SK-N-SH treated with all-trans-retinoic acid at 6 μM for 48 hours (cell line): ENCODE results near the gene LMNA.
A peak's percentile ranks its signal among the peaks of the same experiment; 100 is the strongest.

Experiments
- ATAC-seq: fragments of 200-7000 bp; cut with Tn5 transposase; 3 replicates; pipeline ENCODE4 v1.9.1; 2020; ENCODE audit warnings: mild to moderate bottlenecking, moderate library complexity
- ARNTL ChIP-seq: fragments of 450-650 bp; formaldehyde crosslinking; IDR thresholded peaks from 2 replicates; pipeline ENCODE4 v1.5.0; 2020; ENCODE audit warnings: low read depth, mild to moderate bottlenecking, moderate library complexity, borderline replicate concordance
- BACH2 ChIP-seq: fragments of 250-450 bp; sonication (Bioruptor Pico); IDR thresholded peaks from 2 replicates; pipeline ENCODE4 v1.9.0; 2021; ENCODE audit warnings: mild to moderate bottlenecking, borderline replicate concordance
- CSDC2 ChIP-seq: fragments of 250-450 bp; sonication (Bioruptor Pico); IDR thresholded peaks from 2 replicates; pipeline ENCODE4 v1.5.0; 2020; ENCODE audit warnings: mild to moderate bottlenecking, moderate library complexity
- CSRNP3 ChIP-seq: fragments of 250-450 bp; sonication (Bioruptor Pico); IDR thresholded peaks from 2 replicates; pipeline ENCODE4 v1.5.1; 2021; ENCODE audit warnings: mild to moderate bottlenecking, moderate library complexity
- ESRRG ChIP-seq: fragments of 250-450 bp; sonication (Bioruptor Pico); IDR thresholded peaks from 2 replicates; pipeline ENCODE4 v1.6.1; 2021; ENCODE audit warnings: mild to moderate bottlenecking
- ISL1 ChIP-seq: fragments of 250-450 bp; sonication (Bioruptor Pico); IDR thresholded peaks from 2 replicates; pipeline ENCODE4 v2.1.2; 2022; ENCODE audit warnings: mild to moderate bottlenecking, moderate library complexity
- OSR1 ChIP-seq: fragments of 250-450 bp; sonication (Bioruptor Pico); IDR thresholded peaks from 2 replicates; pipeline ENCODE4 v1.8.0; 2022; ENCODE audit warnings: moderate library complexity, mild to moderate bottlenecking, inconsistent platforms
- PATZ1 ChIP-seq: fragments of 250-450 bp; sonication (Bioruptor Pico); IDR thresholded peaks from 2 replicates; pipeline ENCODE4 v1.8.0; 2020; ENCODE audit warnings: mild to moderate bottlenecking, moderate library complexity, borderline replicate concordance
- PPARA ChIP-seq: fragments of 250-450 bp; sonication (Bioruptor Pico); IDR thresholded peaks from 2 replicates; pipeline ENCODE4 v1.5.0; 2020; ENCODE audit warnings: mild to moderate bottlenecking, borderline replicate concordance
- SNAI2 ChIP-seq: fragments of 250-450 bp; sonication (Bioruptor Pico); IDR thresholded peaks from 2 replicates; pipeline ENCODE4 v1.5.0; 2020; ENCODE audit warnings: mild to moderate bottlenecking, moderate library complexity
- TCF4 ChIP-seq: fragments of 250-450 bp; sonication (Bioruptor Pico); IDR thresholded peaks from 2 replicates; pipeline ENCODE4 v1.8.0; 2021; ENCODE audit warnings: mild to moderate bottlenecking, moderate library complexity, borderline replicate concordance
- TOX ChIP-seq: fragments of 250-450 bp; sonication (Bioruptor Pico); IDR thresholded peaks from 2 replicates; pipeline ENCODE4 v1.8.0; 2021; ENCODE audit warnings: mild to moderate bottlenecking, moderate library complexity, borderline replicate concordance
- ZC3H10 ChIP-seq: fragments of 250-450 bp; sonication (Bioruptor Pico); IDR thresholded peaks from 2 replicates; pipeline ENCODE4 v1.5.1; 2021; ENCODE audit warnings: mild to moderate bottlenecking, moderate library complexity
- ZFP30 ChIP-seq: fragments of 450-650 bp; formaldehyde crosslinking; IDR thresholded peaks from 2 replicates; pipeline ENCODE4 v1.5.0; 2022; ENCODE audit warnings: mild to moderate bottlenecking, moderate library complexity
- ZNF8 ChIP-seq: fragments of 450-650 bp; formaldehyde crosslinking; IDR thresholded peaks from 2 replicates; pipeline ENCODE4 v1.5.0; 2020; ENCODE audit warnings: mild to moderate bottlenecking, moderate library complexity
- TF ChIP-seq, protein P1 (sequence below): fragments of 250-450 bp; sonication (Bioruptor Pico); IDR thresholded peaks from 2 replicates; pipeline ENCODE4 v1.5.0; 2020; ENCODE audit warnings: mild to moderate bottlenecking, moderate library complexity
- TF ChIP-seq, protein P2 (sequence below): fragments of 250-450 bp; sonication (Bioruptor Pico); IDR thresholded peaks from 2 replicates; pipeline ENCODE4 v1.5.1; 2020; ENCODE audit warnings: low read depth, mild to moderate bottlenecking, moderate library complexity

The LMNA gene

DNA sequence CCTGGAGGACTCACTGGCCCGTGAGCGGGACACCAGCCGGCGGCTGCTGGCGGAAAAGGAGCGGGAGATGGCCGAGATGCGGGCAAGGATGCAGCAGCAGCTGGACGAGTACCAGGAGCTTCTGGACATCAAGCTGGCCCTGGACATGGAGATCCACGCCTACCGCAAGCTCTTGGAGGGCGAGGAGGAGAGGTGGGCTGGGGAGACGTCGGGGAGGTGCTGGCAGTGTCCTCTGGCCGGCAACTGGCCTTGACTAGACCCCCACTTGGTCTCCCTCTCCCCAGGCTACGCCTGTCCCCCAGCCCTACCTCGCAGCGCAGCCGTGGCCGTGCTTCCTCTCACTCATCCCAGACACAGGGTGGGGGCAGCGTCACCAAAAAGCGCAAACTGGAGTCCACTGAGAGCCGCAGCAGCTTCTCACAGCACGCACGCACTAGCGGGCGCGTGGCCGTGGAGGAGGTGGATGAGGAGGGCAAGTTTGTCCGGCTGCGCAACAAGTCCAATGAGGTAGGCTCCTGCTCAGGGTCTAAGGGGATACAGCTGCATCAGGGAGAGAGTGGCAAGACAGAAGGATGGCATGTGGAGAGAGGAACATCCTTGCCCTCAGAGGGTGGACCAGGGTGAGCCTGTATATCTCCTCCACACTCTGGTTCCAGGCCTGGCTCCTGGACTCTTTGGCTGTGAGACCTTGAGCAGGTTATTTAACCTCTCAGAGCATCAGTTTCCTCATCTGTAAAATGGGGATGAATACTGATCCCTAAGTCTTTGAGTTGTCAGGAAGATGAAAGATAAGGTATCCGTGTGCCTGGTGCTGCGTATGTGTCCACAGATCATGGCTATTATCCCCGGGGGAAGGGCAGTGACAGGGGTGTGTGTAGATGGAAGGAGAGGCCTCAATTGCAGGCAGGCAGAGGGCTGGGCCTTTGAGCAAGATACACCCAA is 21.7 kb downstream of the LMNA start:
- peak; percentile 0; the same call in 2 of the 3 replicates for ATAC-seq
- TF ChIP-seq ZC3H10 (no peak), SNAI2 (CRISPR knock-in tag) (no peak), BACH2 (CRISPR knock-in tag) (no peak), PPARA (CRISPR knock-in tag) (no peak), ISL1 (CRISPR knock-in tag) (no peak), OSR1 (CRISPR knock-in tag) (no peak), CSDC2 (no peak), PATZ1 (CRISPR knock-in tag) (no peak), CSRNP3 (CRISPR knock-in tag) (no peak), ESRRG (CRISPR knock-in tag) (no peak), ARNTL (CRISPR knock-in tag) (no peak), ZNF8 (no peak), TCF4 (CRISPR knock-in tag) (no peak)
- TF ChIP-seq, protein P1, sequence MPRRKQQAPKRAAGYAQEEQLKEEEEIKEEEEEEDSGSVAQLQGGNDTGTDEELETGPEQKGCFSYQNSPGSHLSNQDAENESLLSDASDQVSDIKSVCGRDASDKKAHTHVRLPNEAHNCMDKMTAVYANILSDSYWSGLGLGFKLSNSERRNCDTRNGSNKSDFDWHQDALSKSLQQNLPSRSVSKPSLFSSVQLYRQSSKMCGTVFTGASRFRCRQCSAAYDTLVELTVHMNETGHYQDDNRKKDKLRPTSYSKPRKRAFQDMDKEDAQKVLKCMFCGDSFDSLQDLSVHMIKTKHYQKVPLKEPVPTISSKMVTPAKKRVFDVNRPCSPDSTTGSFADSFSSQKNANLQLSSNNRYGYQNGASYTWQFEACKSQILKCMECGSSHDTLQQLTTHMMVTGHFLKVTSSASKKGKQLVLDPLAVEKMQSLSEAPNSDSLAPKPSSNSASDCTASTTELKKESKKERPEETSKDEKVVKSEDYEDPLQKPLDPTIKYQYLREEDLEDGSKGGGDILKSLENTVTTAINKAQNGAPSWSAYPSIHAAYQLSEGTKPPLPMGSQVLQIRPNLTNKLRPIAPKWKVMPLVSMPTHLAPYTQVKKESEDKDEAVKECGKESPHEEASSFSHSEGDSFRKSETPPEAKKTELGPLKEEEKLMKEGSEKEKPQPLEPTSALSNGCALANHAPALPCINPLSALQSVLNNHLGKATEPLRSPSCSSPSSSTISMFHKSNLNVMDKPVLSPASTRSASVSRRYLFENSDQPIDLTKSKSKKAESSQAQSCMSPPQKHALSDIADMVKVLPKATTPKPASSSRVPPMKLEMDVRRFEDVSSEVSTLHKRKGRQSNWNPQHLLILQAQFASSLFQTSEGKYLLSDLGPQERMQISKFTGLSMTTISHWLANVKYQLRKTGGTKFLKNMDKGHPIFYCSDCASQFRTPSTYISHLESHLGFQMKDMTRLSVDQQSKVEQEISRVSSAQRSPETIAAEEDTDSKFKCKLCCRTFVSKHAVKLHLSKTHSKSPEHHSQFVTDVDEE (CRISPR knock-in tag): no peak

DNA sequence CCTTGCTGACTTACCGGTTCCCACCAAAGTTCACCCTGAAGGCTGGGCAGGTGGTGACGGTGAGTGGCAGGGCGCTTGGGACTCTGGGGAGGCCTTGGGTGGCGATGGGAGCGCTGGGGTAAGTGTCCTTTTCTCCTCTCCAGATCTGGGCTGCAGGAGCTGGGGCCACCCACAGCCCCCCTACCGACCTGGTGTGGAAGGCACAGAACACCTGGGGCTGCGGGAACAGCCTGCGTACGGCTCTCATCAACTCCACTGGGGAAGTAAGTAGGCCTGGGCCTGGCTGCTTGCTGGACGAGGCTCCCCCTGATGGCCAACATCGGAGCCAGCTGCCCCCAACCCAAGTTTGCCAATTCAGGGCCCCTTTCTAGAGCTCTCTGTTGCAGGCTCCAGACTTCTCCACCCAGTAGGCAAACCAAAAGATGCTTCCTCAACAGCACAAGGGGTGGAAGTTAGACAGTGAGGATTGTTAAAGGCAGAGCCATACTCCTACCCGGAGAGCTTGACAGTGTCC is 22.5 kb downstream of the LMNA start:
- TF ChIP-seq BACH2 (CRISPR knock-in tag): no peak
- no peak for ATAC-seq

DNA sequence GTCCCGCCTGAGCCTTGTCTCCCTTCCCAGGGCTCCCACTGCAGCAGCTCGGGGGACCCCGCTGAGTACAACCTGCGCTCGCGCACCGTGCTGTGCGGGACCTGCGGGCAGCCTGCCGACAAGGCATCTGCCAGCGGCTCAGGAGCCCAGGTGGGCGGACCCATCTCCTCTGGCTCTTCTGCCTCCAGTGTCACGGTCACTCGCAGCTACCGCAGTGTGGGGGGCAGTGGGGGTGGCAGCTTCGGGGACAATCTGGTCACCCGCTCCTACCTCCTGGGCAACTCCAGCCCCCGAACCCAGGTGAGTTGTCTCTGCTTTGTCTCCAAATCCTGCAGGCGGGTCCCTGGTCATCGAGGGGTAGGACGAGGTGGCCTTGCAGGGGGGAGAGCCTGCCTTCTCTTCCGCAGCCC is 24.0 kb downstream of the LMNA start:
- no peak; the same call in 2 of the 3 replicates for ATAC-seq
- TF ChIP-seq ZNF8: no peak

DNA sequence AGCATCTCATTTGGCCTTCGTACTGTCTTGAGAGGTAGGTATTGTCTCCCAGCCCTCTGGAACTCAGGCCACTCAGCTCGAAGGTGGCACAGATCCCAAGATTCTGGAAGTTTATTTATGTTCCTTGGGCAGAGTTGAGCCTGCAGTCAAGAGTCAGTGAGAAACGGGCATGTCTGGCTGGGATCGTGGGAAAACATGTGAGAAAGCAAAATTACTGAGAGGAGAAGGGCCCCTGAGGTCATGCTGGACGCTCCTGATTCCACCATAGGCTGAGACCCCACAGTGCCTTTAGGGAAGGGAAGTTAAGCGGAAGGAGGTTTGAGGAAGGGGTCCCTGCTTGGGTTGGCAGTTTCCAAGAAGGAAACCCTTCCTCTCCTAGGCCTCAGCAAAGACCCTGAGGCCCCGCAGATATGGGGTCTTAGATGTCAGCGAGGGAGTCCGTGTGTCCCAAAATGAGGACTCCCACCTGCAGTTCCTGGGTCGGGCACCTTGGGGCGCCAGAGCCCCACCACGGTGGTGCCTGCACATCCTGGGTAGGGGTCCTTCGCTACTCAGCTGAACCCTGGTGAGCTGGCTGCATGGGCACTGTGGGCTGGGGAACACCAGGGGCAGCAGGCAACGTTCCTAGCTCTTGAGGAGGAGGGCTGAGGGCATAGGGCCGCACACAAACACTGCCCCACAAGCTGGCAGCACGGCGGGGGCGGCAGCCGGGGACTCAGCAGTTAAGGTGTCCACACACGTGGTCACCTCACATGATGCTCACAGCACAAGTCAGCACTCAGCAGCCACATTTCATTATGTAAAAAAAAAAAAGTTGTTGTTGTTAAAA is 26.6 kb downstream of the LMNA start:
- peak; percentile 0 for ATAC-seq
- TF ChIP-seq ESRRG (CRISPR knock-in tag): no peak
- no peak for TF ChIP-seq ZNF8
- no peak for TF ChIP-seq TCF4 (CRISPR knock-in tag)
- TF ChIP-seq, protein P2, sequence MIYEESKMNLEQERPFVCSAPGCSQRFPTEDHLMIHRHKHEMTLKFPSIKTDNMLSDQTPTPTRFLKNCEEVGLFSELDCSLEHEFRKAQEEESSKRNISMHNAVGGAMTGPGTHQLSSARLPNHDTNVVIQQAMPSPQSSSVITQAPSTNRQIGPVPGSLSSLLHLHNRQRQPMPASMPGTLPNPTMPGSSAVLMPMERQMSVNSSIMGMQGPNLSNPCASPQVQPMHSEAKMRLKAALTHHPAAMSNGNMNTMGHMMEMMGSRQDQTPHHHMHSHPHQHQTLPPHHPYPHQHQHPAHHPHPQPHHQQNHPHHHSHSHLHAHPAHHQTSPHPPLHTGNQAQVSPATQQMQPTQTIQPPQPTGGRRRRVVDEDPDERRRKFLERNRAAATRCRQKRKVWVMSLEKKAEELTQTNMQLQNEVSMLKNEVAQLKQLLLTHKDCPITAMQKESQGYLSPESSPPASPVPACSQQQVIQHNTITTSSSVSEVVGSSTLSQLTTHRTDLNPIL (CRISPR knock-in tag): no peak
- no peak for TF ChIP-seq ARNTL (CRISPR knock-in tag)
- TF ChIP-seq ZFP30 (CRISPR knock-in tag): no peak
- TF ChIP-seq TOX (CRISPR knock-in tag): no peak
